ENCODE data around the gene GATM.

- TF ChIP-seq POLR2A (IDR thresholded peaks at IDR 0.05; ENCODE audit: low read depth, low read length) (no peak), POLR2AphosphoS5 (IDR thresholded peaks at IDR 0.05; ENCODE audit: low read depth, low read length) (no peak)
Measured at GRCh38 chr15:45355860-45356259, 22.5 kb downstream of the GATM start.

All from GM12892 (cell line).